Measurements from ENCODE around the gene ELFN1.

The ELFN1 gene

DNA sequence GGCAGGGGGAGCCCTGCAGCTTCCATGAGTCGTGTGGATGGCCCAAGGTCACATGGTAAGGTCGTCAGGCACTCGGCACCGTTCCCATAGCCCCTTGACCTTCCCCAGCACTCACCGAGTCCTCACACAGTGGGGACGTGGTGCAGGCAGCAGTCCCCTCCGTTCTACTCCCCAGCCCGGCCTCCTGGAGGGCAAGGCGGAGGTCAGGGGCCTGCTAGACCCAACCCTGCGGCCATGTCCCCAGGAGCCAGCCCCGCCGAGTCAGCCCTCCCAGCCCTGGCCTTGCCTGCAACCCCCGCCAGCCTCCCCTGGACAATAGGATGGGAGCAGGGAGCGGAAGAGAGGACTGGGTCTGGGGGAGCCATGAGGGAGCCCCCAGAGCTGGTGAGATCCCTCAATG lies 65.2 kb downstream of the ELFN1 start:
- Histone ChIP-seq H3K4me1 (ENCODE audit: control insufficient read depth in 1 of 2, insufficient read depth in 2 of 2, low read length in 2 of 2) (no peaks in the 10 kb centered on the region), H3K36me3 (ENCODE audit: control insufficient read depth in 1 of 2, insufficient read depth in 2 of 2, low read length in 2 of 2) (no peaks in the 10 kb centered on the region), H3K4me3 (ENCODE audit: low read depth in 1 of 2, low read length in 2 of 2) (no peak overlapping the region), H3K9ac (ENCODE audit: low read depth in 1 of 2, low read length in 2 of 2) (no peak overlapping the region), H3K27me3 (ENCODE audit: control insufficient read depth in 1 of 2, insufficient read depth in 2 of 2, low read length in 2 of 2) (peaks cover 6 to 9% of the 10 kb centered on the region in 2 donors), H3K27ac (ENCODE audit: low read depth, low read length) (no peak overlapping the region), H3K9me3 (ENCODE audit: control insufficient read depth in 1 of 2, low read length in 2 of 2) (no peaks in the 10 kb centered on the region)

GRCh38 chr7:1735806-1736483 lies 65.9 kb downstream of the ELFN1 start:
- H3K4me1 ChIP-seq (ENCODE audit: control insufficient read depth in 1 of 2, insufficient read depth in 2 of 2, low read length in 2 of 2), result no peaks in the 10 kb centered on the region
- peaks cover 6 to 9% of the 10 kb centered on the region in 2 donors for H3K27me3 ChIP-seq (ENCODE audit: control insufficient read depth in 1 of 2, insufficient read depth in 2 of 2, low read length in 2 of 2)
- no peak overlapping the region for H3K4me3 ChIP-seq (ENCODE audit: low read depth in 1 of 2, low read length in 2 of 2)
- H3K9me3 ChIP-seq (ENCODE audit: control insufficient read depth in 1 of 2, low read length in 2 of 2), result no peaks in the 10 kb centered on the region
- H3K27ac ChIP-seq (ENCODE audit: low read depth, low read length), result no peak overlapping the region
- no peaks in the 10 kb centered on the region for H3K36me3 ChIP-seq (ENCODE audit: control insufficient read depth in 1 of 2, insufficient read depth in 2 of 2, low read length in 2 of 2)
- H3K9ac ChIP-seq (ENCODE audit: low read depth in 1 of 2, low read length in 2 of 2), result no peak overlapping the region

GRCh38 chr7:1736484-1736817 lies 66.4 kb downstream of the ELFN1 start:
- H3K9me3 ChIP-seq (ENCODE audit: control insufficient read depth in 1 of 2, low read length in 2 of 2), result no peaks in the 10 kb centered on the region

DNA sequence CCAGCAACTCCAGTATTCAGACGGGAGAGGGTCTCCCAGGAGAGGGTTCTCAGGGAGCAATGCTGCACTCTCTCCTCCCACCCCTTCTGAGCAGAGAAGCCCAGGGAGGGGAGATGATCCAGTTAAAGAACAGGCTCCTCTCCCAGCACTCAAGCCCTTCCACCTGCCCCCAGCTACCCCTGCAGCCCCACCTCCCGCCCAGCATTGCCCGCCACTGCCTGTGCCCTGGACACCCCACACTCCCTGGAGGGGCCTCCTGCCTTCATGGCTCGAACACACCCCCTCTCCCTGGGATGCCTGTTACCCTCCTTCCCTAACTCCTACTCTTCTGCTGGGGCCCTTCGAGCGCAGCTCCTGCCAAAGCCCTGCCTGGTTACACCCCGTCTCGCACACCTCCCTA lies 66.8 kb downstream of the ELFN1 start:
- peaks cover 6 to 9% of the 10 kb centered on the region in 2 donors for H3K27me3 ChIP-seq (ENCODE audit: control insufficient read depth in 1 of 2, insufficient read depth in 2 of 2, low read length in 2 of 2)
- no peaks in the 10 kb centered on the region for H3K9me3 ChIP-seq (ENCODE audit: control insufficient read depth in 1 of 2, low read length in 2 of 2)
- H3K4me3 ChIP-seq (ENCODE audit: low read depth in 1 of 2, low read length in 2 of 2), result no peak overlapping the region
- H3K9ac ChIP-seq (ENCODE audit: low read depth in 1 of 2, low read length in 2 of 2), result no peak overlapping the region
- peaks cover 0 to 5% of the 10 kb centered on the region in 2 donors for H3K4me1 ChIP-seq (ENCODE audit: control insufficient read depth in 1 of 2, insufficient read depth in 2 of 2, low read length in 2 of 2)
- H3K36me3 ChIP-seq (ENCODE audit: control insufficient read depth in 1 of 2, insufficient read depth in 2 of 2, low read length in 2 of 2), result no peaks in the 10 kb centered on the region
- H3K27ac ChIP-seq (ENCODE audit: low read depth, low read length), result no peak overlapping the region

More at GRCh38 chr7:1736484-1736817, 66.4 kb downstream of the ELFN1 start:
- H3K27ac ChIP-seq (ENCODE audit: low read depth, low read length), result no peak overlapping the region
- H3K4me1 ChIP-seq (ENCODE audit: control insufficient read depth in 1 of 2, insufficient read depth in 2 of 2, low read length in 2 of 2), result peaks cover 0 to 1% of the 10 kb centered on the region in 2 donors
- H3K9ac ChIP-seq (ENCODE audit: low read depth in 1 of 2, low read length in 2 of 2), result no peak overlapping the region
- H3K4me3 ChIP-seq (ENCODE audit: low read depth in 1 of 2, low read length in 2 of 2), result no peak overlapping the region
- no peaks in the 10 kb centered on the region for H3K36me3 ChIP-seq (ENCODE audit: control insufficient read depth in 1 of 2, insufficient read depth in 2 of 2, low read length in 2 of 2)
- H3K27me3 ChIP-seq (ENCODE audit: control insufficient read depth in 1 of 2, insufficient read depth in 2 of 2, low read length in 2 of 2), result peaks cover 6 to 9% of the 10 kb centered on the region in 2 donors

DNA sequence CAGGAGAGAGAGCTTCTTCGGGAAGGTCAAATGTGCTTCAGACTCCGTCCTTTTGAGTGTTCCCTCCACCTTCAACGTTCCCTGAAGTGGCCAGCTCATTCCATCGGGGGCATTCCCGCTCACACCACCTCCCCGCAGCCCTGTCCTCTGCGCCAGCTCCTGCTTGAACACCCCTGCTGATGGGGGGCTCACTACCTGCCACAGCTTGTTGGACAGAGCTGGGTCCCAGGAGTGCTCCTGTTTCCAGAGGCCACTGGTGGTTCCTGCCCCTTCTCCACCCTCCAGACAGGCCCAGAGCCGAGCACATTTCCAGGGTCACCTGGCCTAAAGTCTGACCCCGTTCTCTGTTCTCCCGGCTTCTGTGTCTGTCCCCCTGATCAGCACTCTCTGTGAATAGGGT lies 67.4 kb downstream of the ELFN1 start:
- Histone ChIP-seq H3K9me3 (ENCODE audit: control insufficient read depth in 1 of 2, low read length in 2 of 2) (no peaks in the 10 kb centered on the region), H3K4me1 (ENCODE audit: control insufficient read depth in 1 of 2, insufficient read depth in 2 of 2, low read length in 2 of 2) (peaks cover 5 to 12% of the 10 kb centered on the region in 2 donors), H3K36me3 (ENCODE audit: control insufficient read depth in 1 of 2, insufficient read depth in 2 of 2, low read length in 2 of 2) (no peaks in the 10 kb centered on the region), H3K4me3 (ENCODE audit: low read depth in 1 of 2, low read length in 2 of 2) (no peak overlapping the region), H3K27ac (ENCODE audit: low read depth, low read length) (no peak overlapping the region), H3K27me3 (ENCODE audit: control insufficient read depth in 1 of 2, insufficient read depth in 2 of 2, low read length in 2 of 2) (peaks cover 6 to 9% of the 10 kb centered on the region in 2 donors), H3K9ac (ENCODE audit: low read depth in 1 of 2, low read length in 2 of 2) (no peak overlapping the region)

DNA sequence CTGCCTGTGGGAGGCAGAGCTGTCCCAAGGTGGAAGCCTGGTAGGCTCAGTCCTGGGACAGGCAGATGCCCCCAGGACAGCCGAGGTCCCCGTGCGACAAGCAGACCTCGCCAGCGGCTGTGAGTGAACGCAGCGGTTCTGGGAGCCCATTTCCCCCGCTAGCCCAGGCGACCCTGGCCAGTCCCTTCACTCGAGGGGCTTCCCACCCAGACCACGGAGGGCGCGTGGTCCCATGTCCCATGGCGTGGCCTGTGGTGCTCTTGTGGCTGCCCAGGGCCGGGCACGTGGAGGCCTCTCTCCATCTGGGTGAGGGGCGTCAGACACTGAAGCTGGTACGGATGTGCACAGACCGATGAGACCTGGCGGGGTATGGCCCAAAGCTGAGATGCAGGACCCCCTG lies 67.9 kb downstream of the ELFN1 start:
- H3K4me1 ChIP-seq (ENCODE audit: control insufficient read depth in 1 of 2, insufficient read depth in 2 of 2, low read length in 2 of 2), result peaks cover 9 to 14% of the 10 kb centered on the region in 2 donors
- peaks cover 5 to 9% of the 10 kb centered on the region in 2 donors for H3K27me3 ChIP-seq (ENCODE audit: control insufficient read depth in 1 of 2, insufficient read depth in 2 of 2, low read length in 2 of 2)
- no peaks in the 10 kb centered on the region for H3K36me3 ChIP-seq (ENCODE audit: control insufficient read depth in 1 of 2, insufficient read depth in 2 of 2, low read length in 2 of 2)
- H3K9ac ChIP-seq (ENCODE audit: low read depth in 1 of 2, low read length in 2 of 2), result no peak overlapping the region
- no peak overlapping the region for H3K4me3 ChIP-seq (ENCODE audit: low read depth in 1 of 2, low read length in 2 of 2)
- no peak overlapping the region for H3K27ac ChIP-seq (ENCODE audit: low read depth, low read length)
- H3K9me3 ChIP-seq (ENCODE audit: control insufficient read depth in 1 of 2, low read length in 2 of 2), result no peaks in the 10 kb centered on the region

GRCh38 chr7:1738511-1738910 lies 68.4 kb downstream of the ELFN1 start:
- no peaks in the 10 kb centered on the region for H3K36me3 ChIP-seq (ENCODE audit: control insufficient read depth in 1 of 2, insufficient read depth in 2 of 2, low read length in 2 of 2)
- no peaks in the 10 kb centered on the region for H3K9me3 ChIP-seq (ENCODE audit: control insufficient read depth in 1 of 2, low read length in 2 of 2)
- H3K27ac ChIP-seq (ENCODE audit: low read depth, low read length), result no peak overlapping the region
- no peak overlapping the region for H3K9ac ChIP-seq (ENCODE audit: low read depth in 1 of 2, low read length in 2 of 2)
- H3K4me1 ChIP-seq (ENCODE audit: control insufficient read depth in 1 of 2, insufficient read depth in 2 of 2, low read length in 2 of 2), result peaks cover 10 to 18% of the 10 kb centered on the region in 2 donors
- H3K27me3 ChIP-seq (ENCODE audit: control insufficient read depth in 1 of 2, insufficient read depth in 2 of 2, low read length in 2 of 2), result peaks cover 4% of the 10 kb centered on the region in 2 donors
- H3K4me3 ChIP-seq (ENCODE audit: low read depth in 1 of 2, low read length in 2 of 2), result no peak overlapping the region

GRCh38 chr7:1738956-1739355 lies 68.9 kb downstream of the ELFN1 start:
- no peak overlapping the region for H3K27ac ChIP-seq (ENCODE audit: low read depth, low read length)
- H3K4me3 ChIP-seq (ENCODE audit: low read depth in 1 of 2, low read length in 2 of 2), result no peak overlapping the region
- peaks cover under 1 to 4% of the 10 kb centered on the region in 2 donors for H3K27me3 ChIP-seq (ENCODE audit: control insufficient read depth in 1 of 2, insufficient read depth in 2 of 2, low read length in 2 of 2)
- H3K36me3 ChIP-seq (ENCODE audit: control insufficient read depth in 1 of 2, insufficient read depth in 2 of 2, low read length in 2 of 2), result no peaks in the 10 kb centered on the region
- H3K9ac ChIP-seq (ENCODE audit: low read depth in 1 of 2, low read length in 2 of 2), result no peak overlapping the region
- H3K9me3 ChIP-seq (ENCODE audit: control insufficient read depth in 1 of 2, low read length in 2 of 2), result no peaks in the 10 kb centered on the region
- H3K4me1 ChIP-seq (ENCODE audit: control insufficient read depth in 1 of 2, insufficient read depth in 2 of 2, low read length in 2 of 2), result peaks cover 10 to 18% of the 10 kb centered on the region in 2 donors

DNA sequence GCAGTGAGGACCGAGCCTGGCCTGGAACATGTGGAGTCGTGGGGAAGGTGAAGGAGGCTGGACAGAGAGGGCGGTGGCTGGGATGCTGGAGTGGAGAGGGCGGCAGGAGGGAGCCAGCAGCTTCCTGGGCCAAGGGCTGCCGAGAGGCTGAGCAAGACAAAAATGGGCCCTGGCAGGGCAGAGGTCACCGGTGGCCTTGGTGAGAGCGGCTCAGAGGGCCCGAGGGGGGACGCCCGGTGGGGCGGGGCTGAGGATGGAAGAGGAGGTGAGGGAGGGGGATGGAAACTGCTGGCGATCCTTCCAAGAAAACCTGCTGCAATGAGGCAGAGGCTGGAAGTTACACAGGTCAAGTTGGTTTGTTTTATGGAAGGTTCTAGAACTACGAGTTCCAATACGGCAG lies 69.5 kb downstream of the ELFN1 start:
- Histone ChIP-seq H3K9me3 (ENCODE audit: control insufficient read depth in 1 of 2, low read length in 2 of 2) (no peaks in the 10 kb centered on the region), H3K9ac (ENCODE audit: low read depth in 1 of 2, low read length in 2 of 2) (no peak overlapping the region), H3K27ac (ENCODE audit: low read depth, low read length) (no peak overlapping the region), H3K27me3 (ENCODE audit: control insufficient read depth in 1 of 2, insufficient read depth in 2 of 2, low read length in 2 of 2) (peaks cover 0 to 4% of the 10 kb centered on the region in 2 donors), H3K36me3 (ENCODE audit: control insufficient read depth in 1 of 2, insufficient read depth in 2 of 2, low read length in 2 of 2) (no peaks in the 10 kb centered on the region), H3K4me3 (ENCODE audit: low read depth in 1 of 2, low read length in 2 of 2) (no peak overlapping the region), H3K4me1 (ENCODE audit: control insufficient read depth in 1 of 2, insufficient read depth in 2 of 2, low read length in 2 of 2) (peaks cover 10 to 18% of the 10 kb centered on the region in 2 donors)

DNA sequence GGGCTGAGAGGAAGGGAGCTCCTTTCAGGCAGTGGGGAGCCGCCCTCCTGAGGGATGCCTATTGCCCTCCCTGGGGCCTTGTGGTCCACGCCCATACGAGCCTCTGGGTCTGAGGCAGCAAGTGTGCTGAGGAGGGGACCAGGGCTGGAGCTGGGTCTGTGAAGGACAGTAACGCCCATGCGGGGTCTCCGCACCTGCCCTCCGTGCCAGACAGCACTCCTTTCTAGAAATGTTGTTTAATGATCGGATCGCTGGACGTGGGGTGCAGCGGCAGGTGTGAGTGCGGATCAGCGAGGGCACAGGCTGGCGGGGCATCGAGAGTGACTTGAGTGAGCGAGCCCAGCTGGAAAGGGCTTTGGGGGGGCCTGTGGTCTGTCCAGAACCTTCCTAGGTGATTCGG lies 70.1 kb downstream of the ELFN1 start:
- Histone ChIP-seq H3K27ac (ENCODE audit: low read depth, low read length) (no peak overlapping the region), H3K9ac (ENCODE audit: low read depth in 1 of 2, low read length in 2 of 2) (no peak overlapping the region), H3K27me3 (ENCODE audit: control insufficient read depth in 1 of 2, insufficient read depth in 2 of 2, low read length in 2 of 2) (peaks cover 0 to 4% of the 10 kb centered on the region in 2 donors), H3K36me3 (ENCODE audit: control insufficient read depth in 1 of 2, insufficient read depth in 2 of 2, low read length in 2 of 2) (no peaks in the 10 kb centered on the region), H3K4me1 (ENCODE audit: control insufficient read depth in 1 of 2, insufficient read depth in 2 of 2, low read length in 2 of 2) (peaks cover 10 to 18% of the 10 kb centered on the region in 2 donors), H3K4me3 (ENCODE audit: low read depth in 1 of 2, low read length in 2 of 2) (no peak overlapping the region), H3K9me3 (ENCODE audit: control insufficient read depth in 1 of 2, low read length in 2 of 2) (no peaks in the 10 kb centered on the region)
